K562 (cell line): ENCODE measurements around the gene GIMAP8. TPM values are rescaled to one million over a fixed set of nuclear protein-coding genes. Genes with fewer than 3 reads are reported as not detected.

ENCODE experiments used
- CBX3 ChIP-seq, 2 experiments: IDR thresholded peaks; 1 replicate in 1 of 2; 2 replicates in 1 of 2; pipeline ENCODE4 v1.6.1; 2012; ENCODE audit warnings: inconsistent platforms in 2 of 2, low read length in 2 of 2, borderline replicate concordance in 1 of 2, control low read depth in 1 of 2
- CUX1 ChIP-seq: fragments of 200-800 bp; sonication (Bioruptor generic); IDR thresholded peaks from 2 replicates; pipeline ENCODE4 v1.6.1; 2016; ENCODE audit warnings: missing genetic modification characterization, missing compliant biosample characterization
- DNMT1 ChIP-seq: fragments of 450-650 bp; IDR thresholded peaks from 2 replicates; pipeline ENCODE4 v1.6.1; 2016; ENCODE audit warnings: antibody characterized with exemption, mild to moderate bottlenecking
- FOXK1 ChIP-seq: sonication (generic); formaldehyde crosslinking; IDR thresholded peaks from 2 replicates; pipeline ENCODE4 v1.8.0; 2022; ENCODE audit warnings: missing genetic modification reagents, mild to moderate bottlenecking, borderline replicate concordance
- MAX ChIP-seq: sonication (generic); formaldehyde crosslinking; IDR thresholded peaks from 2 replicates; pipeline ENCODE4 v1.9.0; 2022; ENCODE audit warnings: mild to moderate bottlenecking, missing genetic modification reagents
- MCM5 ChIP-seq: fragments of 450-650 bp; IDR thresholded peaks from 2 replicates; pipeline ENCODE4 v1.6.1; 2016; ENCODE audit warnings: low read depth
- MLX ChIP-seq, 2 experiments: fragments of 450-650 bp in 1 of 2; sonication (generic) in 1 of 2; formaldehyde crosslinking; conservative IDR thresholded peaks; 2 replicates each; pipeline versions ENCODE4 v1.4.0 to v1.8.1; 2020 to 2022; ENCODE audit warnings: mild to moderate bottlenecking in 1 of 2, missing genetic modification reagents in 1 of 2
- NFXL1 ChIP-seq: fragments of 450-650 bp; formaldehyde crosslinking; IDR thresholded peaks from 2 replicates; pipeline ENCODE4 v1.4.0; 2021; ENCODE audit warnings: mild to moderate bottlenecking
- NR2C1 ChIP-seq, 2 experiments: fragments of 450-650 bp; IDR thresholded peaks; 2 replicates each; pipeline ENCODE4 v1.6.1; 2017; ENCODE audit warnings: mild to moderate bottlenecking in 2 of 2, antibody characterized with exemption in 1 of 2, inconsistent platforms in 1 of 2, missing compliant biosample characterization in 1 of 2, missing genetic modification characterization in 1 of 2
- POLR2G ChIP-seq: fragments of 200-400 bp; formaldehyde crosslinking; IDR thresholded peaks from 2 replicates; pipeline ENCODE4 v1.6.1; 2017; ENCODE audit warnings: low read depth, mild to moderate bottlenecking, antibody characterized with exemption, low read length, moderate library complexity
- RB1 ChIP-seq: fragments of 450-650 bp; IDR thresholded peaks from 2 replicates; pipeline ENCODE4 v1.6.1; 2017; ENCODE audit warnings: low read depth, mild to moderate bottlenecking
- RBM14 ChIP-seq: fragments of 200-400 bp; formaldehyde crosslinking; IDR thresholded peaks from 2 replicates; pipeline ENCODE4 v1.6.1; 2018; ENCODE audit warnings: low read depth, mild to moderate bottlenecking, low read length, moderate library complexity, borderline replicate concordance; ENCODE audit not compliant: insufficient read depth
- SIN3B ChIP-seq: fragments of 450-650 bp; IDR thresholded peaks from 2 replicates; pipeline ENCODE4 v1.6.1; 2017; ENCODE audit warnings: low read depth, mild to moderate bottlenecking, moderate library complexity
- TCF7 ChIP-seq: sonication (generic); IDR thresholded peaks from 2 replicates; pipeline ENCODE4 v1.6.1; 2016; ENCODE audit warnings: antibody characterized with exemption, borderline replicate concordance
- ZBTB26 ChIP-seq: fragments of 450-650 bp; formaldehyde crosslinking; IDR thresholded peaks from 2 replicates; pipeline ENCODE4 v1.4.0; 2022; ENCODE audit warnings: missing genetic modification characterization
- ZBTB49 ChIP-seq: sonication (generic); formaldehyde crosslinking; IDR thresholded peaks from 2 replicates; pipeline ENCODE4 v1.8.0; 2022; ENCODE audit warnings: missing genetic modification reagents, mild to moderate bottlenecking, borderline replicate concordance
- ZNF324 ChIP-seq: fragments of 250-450 bp; sonication (Bioruptor Pico); IDR thresholded peaks from 2 replicates; pipeline ENCODE4 v1.4.0; 2020; ENCODE audit warnings: mild to moderate bottlenecking
- polyA plus RNA-seq, 8 experiments: library from polyadenylated mRNA; depleted of rRNA in 4 of 8; stranded (reverse) in 5 of 8; unstranded in 3 of 8; fragments of >200 nt; fragmentation: Nextera tagmentation in 2 of 8; fragmentation: Illumina TruSeq in 1 of 8; extraction: Ambion mirVana in 2 of 8; extraction: Trizol in 1 of 8; gene quantifications; 2 replicates each; pipeline versions ENCODE4 v1.2.1 to v1.2.3, GENCODE V29; 2011 to 2014; ENCODE audit warnings: inconsistent platforms in 1 of 8, missing spikeins in 1 of 8
- total RNA-seq, 7 experiments: library from RNA; depleted of rRNA in 6 of 7; stranded (reverse); fragments of >200 nt in 6 of 7; fragmentation: Illumina TruSeq in 2 of 7; extraction: Trizol in 2 of 7; gene quantifications; 2 replicates each; pipeline versions ENCODE4 v1.2.1 to v1.2.3, GENCODE V29; 2011 to 2021; ENCODE audit warnings: low replicate concordance in 1 of 7

Gene GIMAP8
- total and polyA plus RNA-seq, 9 of the 15 experiments (the other 6 are each of a cell fraction or from before 2014, with no cell fraction given): not detected

GRCh38 chr7:150435390-150436073 lies 14.9 kb upstream of the GIMAP8 start (continued):
- TF ChIP-seq ZBTB26 (CRISPR knock-in tag): no peak
- no peak for TF ChIP-seq ZNF324 (CRISPR knock-in tag)
- TF ChIP-seq TCF7: no peak
- TF ChIP-seq CUX1: no peak; the same call in 1 of the 2 replicates
- no peak for TF ChIP-seq MLX (CRISPR knock-in tag; conservative IDR thresholded peaks at IDR 0.05)
- TF ChIP-seq DNMT1: no peak
- no peak for TF ChIP-seq RBM14
- TF ChIP-seq NFXL1 (CRISPR knock-in tag): no peak
- no peak for TF ChIP-seq ZBTB49 (CRISPR knock-in tag)
- TF ChIP-seq SIN3B: no peak
- no peak for TF ChIP-seq MAX (CRISPR knock-in tag)
- no peak for TF ChIP-seq MCM5
- no peak for TF ChIP-seq POLR2G
- no peak for TF ChIP-seq RB1
- no peak for TF ChIP-seq NR2C1 (IDR thresholded peaks at IDR 0.05)
- TF ChIP-seq NR2C1 (tag; IDR thresholded peaks at IDR 0.05): no peak
- TF ChIP-seq CBX3 (IDR thresholded peaks at IDR 0.05; ENCODE audit: borderline replicate concordance in 1 of 2, low read length in 2 of 2): peak in 1 of 2 experiments; percentile 21; a peak in 1 of 3 replicates
- TF ChIP-seq FOXK1 (CRISPR knock-in tag): 0 out of 2 replicates have a peak, but pooled peaks have one; percentile 23
